ENCODE measurements around the gene TMX4.
"Not testable (repeated sequence)": the region's sequence is repeated elsewhere in the genome, so short reads cannot be mapped to it uniquely, and the experiment has no call there.

TMX4 gene

GRCh38 chr20:7967199-7967844 lies 52.2 kb downstream of the TMX4 start:
- no peak for DNase-seq (ENCODE audit: low spot score)

- no peak for DNase-seq (ENCODE audit: low spot score)
Observed at GRCh38 chr20:7966176-7966575, 53.4 kb downstream of the TMX4 start.

- DNase-seq (ENCODE audit: low spot score) = no peak
Observed at GRCh38 chr20:7959484-7959883, 60.1 kb downstream of the TMX4 start.

- DNase-seq (ENCODE audit: low spot score) = not testable (repeated sequence)
Observed at GRCh38 chr20:7956561-7956960, 63.0 kb downstream of the TMX4 start.

GRCh38 chr20:7950387-7950786 lies 69.2 kb downstream of the TMX4 start:
- no peak for DNase-seq (ENCODE audit: low spot score)

- no peak for DNase-seq (ENCODE audit: low spot score)
Observed at GRCh38 chr20:7943891-7944290, 75.7 kb downstream of the TMX4 start.

- no peak for DNase-seq (ENCODE audit: low spot score)
Observed at GRCh38 chr20:7940341-7940740, 79.2 kb downstream of the TMX4 start, which contains the start of gene HAO1. Gene HAO1 (minus strand): TSS chr20:7940458. CDS start chr20:7940422, 36 bp downstream.

GRCh38 chr20:7939663-7940062 lies 79.9 kb downstream of the TMX4 start:
- no peak for DNase-seq (ENCODE audit: low spot score)

- DNase-seq (ENCODE audit: low spot score) = no peak
Observed at GRCh38 chr20:7938058-7938457, 81.5 kb downstream of the TMX4 start.

- no peak for DNase-seq (ENCODE audit: low spot score)
Observed at GRCh38 chr20:7937328-7937727, 82.2 kb downstream of the TMX4 start.

GRCh38 chr20:7935027-7935551 lies 84.5 kb downstream of the TMX4 start:
- no peak for DNase-seq (ENCODE audit: low spot score)

GRCh38 chr20:7933346-7933745 lies 86.2 kb downstream of the TMX4 start:
- no peak for DNase-seq (ENCODE audit: low spot score)

GRCh38 chr20:7930343-7930742 lies 89.2 kb downstream of the TMX4 start:
- DNase-seq (ENCODE audit: low spot score) = no peak

Data from ecto neural progenitor cell (in vitro differentiated cells).